ENCODE results near the gene AK9. TPM values are rescaled to one million over a fixed set of nuclear protein-coding genes. Genes with fewer than 3 reads are reported as not detected.

The AK9 gene
- total RNA-seq, 1 experiment from 2014 or later: 2.6 TPM

DNA sequence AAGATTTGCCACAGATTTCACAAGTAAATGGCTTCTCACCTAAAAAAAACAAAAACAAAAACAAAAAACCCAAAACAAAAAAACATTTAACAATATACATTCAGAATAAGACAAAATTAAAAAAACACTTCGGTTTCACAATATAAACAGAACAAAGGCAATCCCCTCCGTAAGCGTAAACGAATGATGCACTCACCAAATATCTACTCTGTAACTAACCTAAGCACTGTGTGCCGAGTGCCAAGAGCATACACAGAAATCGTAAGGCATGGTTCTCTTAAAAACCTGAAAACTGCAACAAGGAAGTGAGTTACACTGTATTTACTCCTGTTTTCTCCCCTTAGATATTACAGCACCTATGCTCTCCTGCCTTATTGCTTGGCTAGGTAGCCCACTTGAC, 223.3 kb downstream of the AK9 start:
- no TSS peak for BruUV-seq (replicated peaks)
- Histone ChIP-seq H3K4me1 (ENCODE audit: insufficient read depth, low read length, poor library complexity, severe bottlenecking) (no peaks in the 10 kb centered on the region), H3K36me3 (ENCODE audit: insufficient read depth, low read length, poor library complexity, severe bottlenecking) (peaks cover 72% of the 10 kb centered on the region), H3K9me3 (ENCODE audit: low read depth, low read length, poor library complexity, severe bottlenecking) (no peaks in the 10 kb centered on the region), H3K27me3 (replicated peaks; ENCODE audit: insufficient read depth, low read depth, low read length, poor library complexity) (no peaks in the 10 kb centered on the region), H3K27ac (ENCODE audit: low read depth, low read length, poor library complexity, severe bottlenecking) (no peak overlapping the region), H3K4me3 (ENCODE audit: low read depth, low read length, poor library complexity, severe bottlenecking) (no peak overlapping the region)
- POLR2A ChIA-PET (ENCODE audit: low non-redundant PET): no interaction called here
- intact Hi-C loops (cut with micrococcal nuclease; ENCODE audit: unreplicated experiment): no loop called here
- TF ChIP-seq, protein P1, sequence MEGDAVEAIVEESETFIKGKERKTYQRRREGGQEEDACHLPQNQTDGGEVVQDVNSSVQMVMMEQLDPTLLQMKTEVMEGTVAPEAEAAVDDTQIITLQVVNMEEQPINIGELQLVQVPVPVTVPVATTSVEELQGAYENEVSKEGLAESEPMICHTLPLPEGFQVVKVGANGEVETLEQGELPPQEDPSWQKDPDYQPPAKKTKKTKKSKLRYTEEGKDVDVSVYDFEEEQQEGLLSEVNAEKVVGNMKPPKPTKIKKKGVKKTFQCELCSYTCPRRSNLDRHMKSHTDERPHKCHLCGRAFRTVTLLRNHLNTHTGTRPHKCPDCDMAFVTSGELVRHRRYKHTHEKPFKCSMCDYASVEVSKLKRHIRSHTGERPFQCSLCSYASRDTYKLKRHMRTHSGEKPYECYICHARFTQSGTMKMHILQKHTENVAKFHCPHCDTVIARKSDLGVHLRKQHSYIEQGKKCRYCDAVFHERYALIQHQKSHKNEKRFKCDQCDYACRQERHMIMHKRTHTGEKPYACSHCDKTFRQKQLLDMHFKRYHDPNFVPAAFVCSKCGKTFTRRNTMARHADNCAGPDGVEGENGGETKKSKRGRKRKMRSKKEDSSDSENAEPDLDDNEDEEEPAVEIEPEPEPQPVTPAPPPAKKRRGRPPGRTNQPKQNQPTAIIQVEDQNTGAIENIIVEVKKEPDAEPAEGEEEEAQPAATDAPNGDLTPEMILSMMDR (conservative IDR thresholded peaks at IDR 0.05; ENCODE audit: low read depth, low read length): no peak
- TF ChIP-seq EZH2 (IDR thresholded peaks at IDR 0.05; ENCODE audit: borderline replicate concordance, low read depth, low read length, poor library complexity, severe bottlenecking): no peak
- DNase-seq (ENCODE audit: low spot score): no peak
- CTCF ChIA-PET: no interaction called here

DNA sequence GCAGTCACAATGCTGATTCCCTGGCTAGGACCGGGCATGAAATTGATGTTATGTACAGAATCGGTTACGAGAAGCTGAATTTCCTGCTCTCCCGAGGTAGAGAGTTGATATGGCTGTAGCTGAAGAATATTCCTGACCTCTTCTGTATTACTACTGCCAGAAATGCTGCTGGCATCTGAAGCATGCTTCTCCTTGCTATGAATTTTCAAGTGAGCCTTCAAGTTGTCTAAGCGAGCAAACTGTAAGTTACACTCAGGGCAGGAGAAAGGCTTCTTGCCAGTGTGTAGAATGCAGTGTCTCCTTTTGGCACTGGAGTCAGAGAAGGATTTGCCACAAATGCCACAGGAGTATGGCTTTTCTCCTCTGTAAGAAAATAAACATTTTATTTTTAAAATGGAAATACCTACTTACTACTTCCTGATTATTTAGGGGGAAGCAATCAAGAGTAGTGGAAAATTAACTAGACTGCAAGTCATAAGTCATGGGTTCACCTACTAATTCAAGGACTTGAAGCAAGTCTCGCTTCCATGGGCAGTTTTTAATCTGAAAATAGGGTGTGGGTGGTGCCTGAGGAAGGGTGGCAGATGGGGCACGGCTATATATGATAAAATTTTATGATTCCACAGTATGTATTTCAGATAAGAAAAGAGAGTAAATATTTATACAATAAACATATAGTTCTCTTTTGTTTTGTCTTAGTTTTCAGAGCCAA, 224.6 kb downstream of the AK9 start:
- no peak for DNase-seq (ENCODE audit: low spot score)
- POLR2A ChIA-PET (ENCODE audit: low non-redundant PET): no interaction called here
- Histone ChIP-seq H3K4me1 (ENCODE audit: insufficient read depth, low read length, poor library complexity, severe bottlenecking) (no peaks in the 10 kb centered on the region), H3K27me3 (replicated peaks; ENCODE audit: insufficient read depth, low read depth, low read length, poor library complexity) (no peaks in the 10 kb centered on the region), H3K27ac (ENCODE audit: low read depth, low read length, poor library complexity, severe bottlenecking) (no peak overlapping the region), H3K4me3 (ENCODE audit: low read depth, low read length, poor library complexity, severe bottlenecking) (no peak overlapping the region), H3K9me3 (ENCODE audit: low read depth, low read length, poor library complexity, severe bottlenecking) (no peaks in the 10 kb centered on the region), H3K36me3 (ENCODE audit: insufficient read depth, low read length, poor library complexity, severe bottlenecking) (peaks cover 78% of the 10 kb centered on the region)
- intact Hi-C loops (cut with micrococcal nuclease; ENCODE audit: unreplicated experiment): no loop called here
- BruUV-seq (replicated peaks): no TSS peak
- TF ChIP-seq EZH2 (IDR thresholded peaks at IDR 0.05; ENCODE audit: borderline replicate concordance, low read depth, low read length, poor library complexity, severe bottlenecking): no peak
- CTCF ChIA-PET: no interaction called here

DNA sequence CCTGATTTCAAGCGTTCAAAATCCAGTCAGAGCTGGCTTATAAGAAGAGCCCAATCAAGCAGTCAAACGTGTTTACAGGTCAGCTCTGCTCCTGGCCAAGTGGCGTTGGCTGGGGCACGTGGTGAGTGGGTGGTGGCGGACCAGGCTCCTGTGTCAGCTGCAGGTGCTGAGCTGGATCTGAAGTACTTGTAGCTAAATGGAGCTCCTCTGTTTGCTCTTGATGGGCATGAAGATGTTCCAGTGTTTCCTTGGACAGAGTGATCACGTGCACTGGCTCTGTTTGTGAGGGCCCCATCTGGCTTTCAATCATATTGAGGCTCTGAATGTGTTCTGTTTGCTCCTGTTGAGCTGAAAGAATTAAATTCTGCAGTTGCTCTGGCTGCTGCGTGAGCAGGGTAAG, 225.2 kb downstream of the AK9 start:
- peaks cover 76% of the 10 kb centered on the region for H3K36me3 ChIP-seq (ENCODE audit: insufficient read depth, low read length, poor library complexity, severe bottlenecking)

More for the DNA sequence above, 225.2 kb downstream of the AK9 start:
- POLR2A ChIA-PET (ENCODE audit: low non-redundant PET): no interaction called here
- no TSS peak for BruUV-seq (replicated peaks)
- intact Hi-C loops (cut with micrococcal nuclease; ENCODE audit: unreplicated experiment): no loop called here
- Histone ChIP-seq H3K9me3 (ENCODE audit: low read depth, low read length, poor library complexity, severe bottlenecking) (no peaks in the 10 kb centered on the region), H3K27me3 (replicated peaks; ENCODE audit: insufficient read depth, low read depth, low read length, poor library complexity) (no peaks in the 10 kb centered on the region), H3K27ac (ENCODE audit: low read depth, low read length, poor library complexity, severe bottlenecking) (no peak overlapping the region), H3K4me3 (ENCODE audit: low read depth, low read length, poor library complexity, severe bottlenecking) (no peak overlapping the region), H3K4me1 (ENCODE audit: insufficient read depth, low read length, poor library complexity, severe bottlenecking) (no peaks in the 10 kb centered on the region)
- no peak for DNase-seq (ENCODE audit: low spot score)
- CTCF ChIA-PET: no interaction called here
- TF ChIP-seq, protein P1 (conservative IDR thresholded peaks at IDR 0.05; ENCODE audit: low read depth, low read length): no peak
- TF ChIP-seq EZH2 (IDR thresholded peaks at IDR 0.05; ENCODE audit: borderline replicate concordance, low read depth, low read length, poor library complexity, severe bottlenecking): no peak

Measured in A673 (cell line).